Measurements from ENCODE around the gene E2F4. TPM values are rescaled to one million over a fixed set of nuclear protein-coding genes. Genes with fewer than 3 reads are reported as not detected.

Gene E2F4
- total and polyA plus RNA-seq, 2 of the 13 experiments (the other 11 are each of a cell fraction or from before 2014, with no cell fraction given), result 84.8 to 91.2 TPM

- no peak for TF ChIP-seq AFF4 (CRISPR knock-in tag; IDR thresholded peaks at IDR 0.05)
- TF ChIP-seq SIX1 (CRISPR knock-in tag; IDR thresholded peaks at IDR 0.05; ENCODE audit: borderline replicate concordance), result peak; percentile 53; the same call in 1 of the 2 replicates
- TF ChIP-seq ZSCAN12 (CRISPR knock-in tag; IDR thresholded peaks at IDR 0.05), result no peak
- no peak for TF ChIP-seq ZC3H4 (CRISPR knock-in tag; IDR thresholded peaks at IDR 0.05; ENCODE audit: borderline replicate concordance)
- TF ChIP-seq ZSCAN29 (CRISPR knock-in tag; conservative IDR thresholded peaks at IDR 0.05), result peak; percentile 78; the same call in 1 of the 2 replicates
- peak; percentile 92; the same call in 1 of the 2 replicates for TF ChIP-seq ZNF790 (CRISPR knock-in tag; IDR thresholded peaks at IDR 0.05; ENCODE audit: borderline replicate concordance)
- TF ChIP-seq ZNF230 (CRISPR knock-in tag; IDR thresholded peaks at IDR 0.05), result peak; percentile 36; the same call in 1 of the 2 replicates
- peak; percentile 100 for TF ChIP-seq GABPB1 (CRISPR knock-in tag; IDR thresholded peaks at IDR 0.05)
- TF ChIP-seq ZNF737 (CRISPR knock-in tag; IDR thresholded peaks at IDR 0.05; ENCODE audit: borderline replicate concordance), result 0 out of 2 replicates have a peak, but pooled peaks have one; percentile 20
- peak; percentile 81 for TF ChIP-seq HOXD1 (CRISPR knock-in tag; IDR thresholded peaks at IDR 0.05)
- peak; percentile 63; the same call in 1 of the 2 replicates for TF ChIP-seq ZBTB2 (CRISPR knock-in tag; IDR thresholded peaks at IDR 0.05; ENCODE audit: low read depth)
- peak; percentile 100 for TF ChIP-seq ZNF850 (CRISPR knock-in tag; conservative IDR thresholded peaks at IDR 0.05)
- TF ChIP-seq HNRNPL (IDR thresholded peaks at IDR 0.05; ENCODE audit: low read depth, low read length), result peak; percentile 83
- TF ChIP-seq KDM5A (IDR thresholded peaks at IDR 0.05; ENCODE audit: borderline replicate concordance, low read length), result peak; percentile 100
- no peak for TF ChIP-seq PHB2 (IDR thresholded peaks at IDR 0.05; ENCODE audit: partially characterized antibody)
- peak; percentile 95 for TF ChIP-seq POLR2G (IDR thresholded peaks at IDR 0.05; ENCODE audit: low read depth, low read length)
- peak; percentile 48 for TF ChIP-seq MEIS2 (CRISPR knock-in tag; IDR thresholded peaks at IDR 0.05)
- no peak for TF ChIP-seq WIZ (CRISPR knock-in tag; IDR thresholded peaks at IDR 0.05)
- no peak for TF ChIP-seq ZBTB39 (CRISPR knock-in tag; IDR thresholded peaks at IDR 0.05)
- TF ChIP-seq RXRB (CRISPR knock-in tag; IDR thresholded peaks at IDR 0.05; ENCODE audit: borderline replicate concordance), result peak; percentile 83
- no peak for TF ChIP-seq ZNF382 (CRISPR knock-in tag; IDR thresholded peaks at IDR 0.05; ENCODE audit: borderline replicate concordance)
- TF ChIP-seq PAF1 (CRISPR knock-in tag; IDR thresholded peaks at IDR 0.05), result no peak
Measured at GRCh38 chr16:67226804-67227566, 35.0 kb downstream of the E2F4 start, which contains the start of gene TMEM208 (continued).
